Measurements from ENCODE around the gene CYP8B1. TPM values are rescaled to one million over a fixed set of nuclear protein-coding genes. Genes with fewer than 3 reads are reported as not detected.

CYP8B1 gene
- total RNA-seq, 3 donors from 2014 or later, result not detected

DNA sequence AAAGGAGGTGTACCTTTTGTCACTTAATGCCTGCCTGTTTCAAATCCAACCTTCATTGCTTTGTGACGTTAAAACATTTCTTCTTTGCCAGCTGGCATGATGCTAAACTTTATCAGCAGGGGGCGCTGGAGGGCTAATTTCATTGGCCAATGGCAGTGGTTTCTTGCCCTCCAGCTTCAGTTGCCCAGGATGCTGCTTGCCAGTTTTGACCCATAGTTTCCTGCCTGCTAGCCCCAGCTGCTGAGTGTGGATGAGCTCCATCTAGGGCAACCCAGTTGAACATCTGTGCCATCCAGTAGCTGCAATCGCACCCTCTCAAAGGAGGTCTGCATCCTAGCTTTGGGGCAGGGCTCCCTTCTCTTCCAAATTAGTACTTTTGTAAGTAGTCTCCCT lies 44.4 kb downstream of the CYP8B1 start:
- intact Hi-C loops (cut with DNase I, micrococcal nuclease), result loop anchor here in 1 of 2 donors (10.0 kb wide), 1 partner anchor 47 kb away; no protein-coding TSS in a partner anchor
- peak; percentile 15 for ATAC-seq
- H3K4me1 ChIP-seq (ENCODE audit: low read depth), result peaks cover 15% of the 10 kb centered on the region

DNA sequence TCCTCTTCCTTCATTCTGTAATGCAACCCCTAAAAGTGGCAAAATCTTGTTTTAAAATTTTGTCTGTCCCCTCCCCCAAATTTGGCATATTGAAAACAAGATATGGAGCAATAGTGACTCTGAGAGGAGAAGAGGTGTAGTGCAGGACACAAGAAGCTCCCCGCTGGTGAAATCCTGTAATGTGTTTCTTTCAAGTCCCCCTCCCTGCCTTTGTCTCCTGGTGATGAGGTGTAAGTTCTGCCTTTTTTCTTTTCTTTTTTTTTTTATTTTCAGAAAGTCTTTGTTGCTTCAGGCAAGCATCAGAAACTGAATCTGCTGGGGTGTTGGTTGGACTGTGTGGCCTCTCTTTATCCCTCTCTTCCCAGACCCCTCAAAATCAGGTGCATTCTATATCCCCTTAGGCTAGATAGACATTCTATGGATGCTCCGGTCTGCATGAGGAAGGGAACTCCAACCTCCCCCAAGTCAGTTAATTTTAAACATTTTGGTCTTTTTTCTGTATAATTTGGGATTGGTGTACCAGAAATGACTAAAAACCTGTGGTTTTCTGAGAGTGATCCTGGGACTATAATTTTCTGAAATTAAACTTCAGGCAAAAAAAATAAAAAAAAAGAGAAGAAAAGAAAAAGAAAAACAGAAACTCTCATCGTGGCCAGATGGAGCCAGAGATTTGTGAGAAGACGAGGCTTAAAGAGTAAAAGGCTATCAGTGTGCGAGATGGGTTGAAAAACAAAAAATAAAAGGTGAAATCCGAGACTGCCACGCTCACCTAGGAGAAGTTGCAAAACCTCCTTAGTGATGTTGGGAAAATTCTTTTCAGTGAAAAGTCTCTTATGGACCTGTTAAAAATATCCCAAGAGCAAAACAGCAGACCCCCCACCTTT lies 45.0 kb downstream of the CYP8B1 start:
- no peaks in the 10 kb centered on the region for H3K9me3 ChIP-seq
- H3K4me3 ChIP-seq, result no peak overlapping the region
- intact Hi-C loops (cut with DNase I, micrococcal nuclease), result loop anchor here in 1 of 2 donors (10.0 kb wide), 1 partner anchor 46 kb away; no protein-coding TSS in a partner anchor
- peaks cover 15% of the 10 kb centered on the region for H3K4me1 ChIP-seq (ENCODE audit: low read depth)
- ATAC-seq (peak; percentile 24), DNase-seq (no peak)
- TF ChIP-seq, protein P1, sequence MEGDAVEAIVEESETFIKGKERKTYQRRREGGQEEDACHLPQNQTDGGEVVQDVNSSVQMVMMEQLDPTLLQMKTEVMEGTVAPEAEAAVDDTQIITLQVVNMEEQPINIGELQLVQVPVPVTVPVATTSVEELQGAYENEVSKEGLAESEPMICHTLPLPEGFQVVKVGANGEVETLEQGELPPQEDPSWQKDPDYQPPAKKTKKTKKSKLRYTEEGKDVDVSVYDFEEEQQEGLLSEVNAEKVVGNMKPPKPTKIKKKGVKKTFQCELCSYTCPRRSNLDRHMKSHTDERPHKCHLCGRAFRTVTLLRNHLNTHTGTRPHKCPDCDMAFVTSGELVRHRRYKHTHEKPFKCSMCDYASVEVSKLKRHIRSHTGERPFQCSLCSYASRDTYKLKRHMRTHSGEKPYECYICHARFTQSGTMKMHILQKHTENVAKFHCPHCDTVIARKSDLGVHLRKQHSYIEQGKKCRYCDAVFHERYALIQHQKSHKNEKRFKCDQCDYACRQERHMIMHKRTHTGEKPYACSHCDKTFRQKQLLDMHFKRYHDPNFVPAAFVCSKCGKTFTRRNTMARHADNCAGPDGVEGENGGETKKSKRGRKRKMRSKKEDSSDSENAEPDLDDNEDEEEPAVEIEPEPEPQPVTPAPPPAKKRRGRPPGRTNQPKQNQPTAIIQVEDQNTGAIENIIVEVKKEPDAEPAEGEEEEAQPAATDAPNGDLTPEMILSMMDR (IDR thresholded peaks at IDR 0.05), result peak; percentile 22
- no peaks in the 10 kb centered on the region for H3K36me3 ChIP-seq (ENCODE audit: low read depth)

More for the DNA sequence above, 44.4 kb downstream of the CYP8B1 start:
- peak in 2 of 3 donors; percentile 76 to 90 for DNase-seq
- TF ChIP-seq, protein P1 (IDR thresholded peaks at IDR 0.05), result peak; percentile 45
- no peaks in the 10 kb centered on the region for H3K9me3 ChIP-seq
- H3K36me3 ChIP-seq (ENCODE audit: low read depth), result no peaks in the 10 kb centered on the region
- H3K4me3 ChIP-seq, result no peak overlapping the region

DNA sequence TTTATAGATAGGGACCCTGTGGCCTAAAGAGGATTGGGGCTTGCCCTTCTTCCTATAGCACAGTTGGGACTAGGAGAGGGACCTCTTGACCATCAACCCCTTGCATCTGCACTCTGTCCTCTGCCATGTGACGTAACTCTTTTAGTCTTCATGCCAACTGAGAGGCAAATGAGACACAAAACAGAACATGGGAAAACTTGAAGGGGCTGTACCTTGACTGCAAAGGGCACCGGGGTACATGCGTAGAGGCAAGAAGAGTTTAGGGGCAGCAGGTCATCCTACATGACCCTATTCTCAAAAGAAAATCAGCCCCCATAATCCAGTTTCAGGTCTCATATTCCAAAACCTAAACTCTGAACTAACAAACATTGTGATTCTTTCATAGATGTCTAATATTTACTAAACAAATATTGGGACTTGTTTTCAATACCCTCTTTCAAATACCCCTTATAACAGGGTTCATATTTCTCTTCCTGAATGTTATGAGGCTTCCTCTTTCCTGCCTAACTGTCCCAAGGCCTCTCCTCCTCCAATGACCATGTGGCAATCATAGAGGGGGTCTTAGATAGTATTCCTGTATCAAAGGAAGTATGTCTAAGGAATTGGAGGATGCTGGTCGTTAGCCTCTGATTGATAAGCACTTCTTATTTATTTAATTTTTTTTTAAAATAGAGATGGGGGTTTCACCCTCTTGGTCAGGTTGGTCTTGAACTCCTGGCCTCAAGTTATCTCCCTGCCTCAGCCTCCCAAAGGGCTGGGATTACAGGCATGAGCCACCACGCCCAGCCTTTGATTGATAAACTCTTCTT lies 45.8 kb downstream of the CYP8B1 start:
- no peaks in the 10 kb centered on the region for H3K36me3 ChIP-seq (ENCODE audit: low read depth)
- H3K9me3 ChIP-seq, result no peaks in the 10 kb centered on the region
- no peak overlapping the region for H3K4me3 ChIP-seq
- intact Hi-C loops (cut with DNase I, micrococcal nuclease), result loop anchor here in 1 of 2 donors (10.0 kb wide), 1 partner anchor 45 kb away; no protein-coding TSS in a partner anchor
- peaks cover 15% of the 10 kb centered on the region for H3K4me1 ChIP-seq (ENCODE audit: low read depth)
- DNase-seq, result no peak
- TF ChIP-seq, protein P1 (IDR thresholded peaks at IDR 0.05), result no peak
- peak; percentile 2 for ATAC-seq

DNA sequence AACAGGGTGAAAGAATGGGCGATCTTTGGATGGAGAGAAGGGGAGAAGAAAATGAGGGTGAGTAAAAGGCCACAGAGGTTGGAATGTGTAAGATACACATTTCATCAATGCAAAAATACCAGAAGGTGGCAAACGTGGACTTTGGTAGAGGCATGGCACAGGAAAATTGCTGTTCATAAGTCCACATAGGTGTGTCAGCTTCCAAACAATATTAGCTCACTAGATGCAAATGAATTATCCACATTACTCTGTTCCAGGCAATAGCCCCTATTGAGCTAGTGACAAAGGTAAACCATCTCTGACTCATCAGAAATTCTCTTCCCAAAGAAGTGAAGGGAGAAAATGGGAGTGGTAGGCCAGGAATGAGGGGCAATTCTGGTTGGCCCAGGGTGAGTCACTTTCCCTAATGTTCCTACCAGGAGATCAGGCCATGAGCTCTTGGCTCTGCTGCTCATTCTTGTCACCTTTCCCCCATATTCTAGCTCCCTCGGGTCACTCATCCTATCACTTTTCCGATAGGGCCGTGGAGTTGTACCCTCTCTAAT lies 46.5 kb downstream of the CYP8B1 start:
- intact Hi-C loops (cut with DNase I, micrococcal nuclease), result no loop called here
- TF ChIP-seq, protein P1 (IDR thresholded peaks at IDR 0.05), result no peak
- no peaks in the 10 kb centered on the region for H3K36me3 ChIP-seq (ENCODE audit: low read depth)
- peak; percentile 87 for ATAC-seq
- peaks cover 15% of the 10 kb centered on the region for H3K4me1 ChIP-seq (ENCODE audit: low read depth)
- peak in 2 of 3 donors; percentile 48 to 65 for DNase-seq
- H3K4me3 ChIP-seq, result no peak overlapping the region
- no peaks in the 10 kb centered on the region for H3K9me3 ChIP-seq

DNA sequence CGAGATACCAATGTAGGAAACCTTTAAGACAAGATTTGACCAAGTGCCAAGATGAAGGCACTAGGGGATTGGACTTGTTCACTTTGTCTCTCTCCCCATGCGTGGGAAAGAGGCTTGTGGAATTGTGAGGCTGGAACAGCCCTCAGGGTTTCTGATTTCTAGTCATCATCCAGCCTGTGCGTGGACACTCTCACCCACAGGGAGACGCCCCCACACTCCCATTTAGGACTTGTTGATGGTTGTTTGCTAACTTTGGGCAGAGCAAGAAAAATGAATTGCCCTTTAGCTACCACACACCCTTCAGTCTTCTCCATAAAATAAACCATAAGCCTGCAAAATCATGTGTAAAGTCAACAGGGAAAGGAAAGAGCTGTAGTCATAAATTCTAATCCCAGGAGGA lies 48.0 kb downstream of the CYP8B1 start:
- TF ChIP-seq, protein P1 (IDR thresholded peaks at IDR 0.05), result no peak
- Histone ChIP-seq H3K36me3 (ENCODE audit: low read depth) (no peaks in the 10 kb centered on the region), H3K4me1 (ENCODE audit: low read depth) (peaks cover 20% of the 10 kb centered on the region), H3K9me3 (no peaks in the 10 kb centered on the region), H3K4me3 (no peak overlapping the region)
- DNase-seq (peak in 2 of 3 donors; percentile 68 to 83), ATAC-seq (peak; percentile 77)
- intact Hi-C loops (cut with DNase I, micrococcal nuclease), result no loop called here

All from mucosa of descending colon (tissue), 3 donors.